Measurements from ENCODE around the gene HMGCLL1. TPM values are rescaled to one million over a fixed set of nuclear protein-coding genes. Genes with fewer than 3 reads are reported as not detected.

HMGCLL1 gene
- polyA plus RNA-seq, 3 donors = 0.48 to 2.2 (median 0.61) TPM

DNA sequence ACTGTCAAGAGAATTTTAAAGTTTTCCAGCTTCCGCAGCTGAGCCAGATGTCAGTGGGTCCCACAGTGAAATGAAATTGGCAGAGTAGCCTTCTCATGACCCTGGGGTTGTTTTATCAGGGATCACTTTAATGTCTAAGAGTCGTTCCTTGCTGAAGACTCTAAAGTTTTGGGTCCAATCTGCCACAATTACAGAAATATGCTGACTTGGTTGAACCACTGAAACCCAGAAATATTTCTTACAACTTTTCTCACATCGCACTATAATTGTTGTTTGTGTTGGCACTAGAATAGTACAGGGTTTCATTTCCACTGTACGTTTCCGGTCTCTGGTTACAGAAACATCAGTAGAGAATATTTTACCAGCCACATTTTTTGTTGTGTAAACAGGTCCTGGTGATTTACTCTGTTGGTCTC lies 109.0 kb downstream of the HMGCLL1 start:
- WGBS, 3 donors = 46 to 67% (median 51%) methylated on average over 5 of the region's 5 CpGs
- H3K27ac ChIP-seq (ENCODE audit: low read depth, low read length) = no peak overlapping the region

DNA sequence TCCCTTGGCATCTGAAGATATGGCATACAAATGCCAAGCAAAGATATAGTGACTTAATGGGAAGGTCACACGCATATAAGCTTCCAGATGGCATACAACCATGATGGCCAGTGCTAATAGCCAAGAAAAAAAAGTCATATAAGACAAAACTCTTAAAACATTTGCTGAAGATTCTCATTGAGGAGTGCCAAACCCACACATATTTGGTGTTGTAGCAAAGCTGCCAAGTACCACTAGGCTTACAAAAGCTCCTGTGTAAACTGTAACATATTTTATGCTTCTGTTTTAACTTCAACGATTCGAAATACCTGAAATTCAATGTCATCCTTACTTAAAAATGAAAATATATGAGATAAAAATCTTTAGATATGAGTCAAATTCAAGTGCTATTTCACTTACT lies 123.0 kb downstream of the HMGCLL1 start:
- WGBS, 3 donors = 85 to 90% (median 85%) methylated on average over 3 of the region's 3 CpGs
- no peak overlapping the region for H3K27ac ChIP-seq (ENCODE audit: low read depth, low read length)

DNA sequence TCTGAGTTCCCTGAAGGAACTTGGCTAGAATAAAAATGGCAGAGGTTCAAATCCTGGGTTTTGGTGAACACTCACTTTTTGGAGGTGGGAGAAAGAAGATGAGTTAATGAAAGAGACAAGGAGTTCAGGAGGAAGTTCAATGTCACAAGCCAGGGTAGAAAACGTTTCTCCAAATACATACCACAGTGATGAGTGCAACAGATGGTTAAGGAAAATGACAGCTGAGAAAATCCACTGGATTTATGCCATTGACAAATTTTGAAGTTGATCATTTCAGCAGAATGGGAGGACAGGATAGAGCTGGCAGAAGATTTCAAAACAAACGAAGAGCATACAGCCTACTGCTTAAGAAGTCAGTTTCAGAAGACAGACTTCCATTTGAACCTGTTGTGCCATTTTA lies 129.0 kb downstream of the HMGCLL1 start:
- 25 to 52% (median 29%) methylated on average over 2 of the region's 2 CpGs for WGBS, 3 donors
- H3K27ac ChIP-seq (ENCODE audit: low read depth, low read length) = no peak overlapping the region

DNA sequence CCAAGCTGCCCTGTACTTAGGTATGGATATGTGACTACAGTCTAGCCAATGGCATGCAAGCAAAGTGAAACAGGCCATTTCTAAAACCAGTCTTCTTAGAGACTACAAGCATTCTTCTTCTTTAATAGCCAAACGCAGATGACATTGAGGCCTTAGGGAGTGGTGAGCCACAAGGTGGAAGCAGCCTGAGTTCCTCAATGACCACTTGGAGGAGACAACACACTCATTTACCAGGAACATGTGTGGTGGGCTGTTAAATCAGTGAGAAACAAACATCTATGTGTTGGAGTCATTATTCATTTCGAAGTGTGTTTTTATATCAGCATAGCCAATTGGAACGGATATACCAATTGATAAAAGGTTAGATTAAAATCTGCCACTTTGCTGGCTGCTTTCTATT lies 129.8 kb downstream of the HMGCLL1 start:
- WGBS, 3 donors = 59 to 61% (median 59%) methylated on average over 3 of the region's 3 CpGs
- H3K27ac ChIP-seq (ENCODE audit: low read depth, low read length) = no peak overlapping the region

DNA sequence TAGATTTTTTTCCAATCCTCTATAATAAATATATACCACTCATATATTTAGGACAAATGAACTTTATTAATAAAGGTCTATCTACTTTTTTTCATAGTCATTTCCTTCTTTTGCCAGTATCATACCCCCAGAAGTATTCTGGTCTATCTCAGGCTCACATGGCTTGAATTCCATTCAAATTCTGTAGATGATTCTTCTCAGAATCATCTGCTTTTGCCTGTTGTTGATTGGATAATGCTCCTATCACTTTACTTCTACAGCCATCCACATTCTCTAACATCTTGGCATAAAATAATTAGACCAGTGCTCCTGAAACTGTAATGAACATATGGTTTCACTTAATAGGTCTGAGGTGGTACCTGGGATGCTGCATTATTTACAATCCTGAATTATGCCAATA lies 130.5 kb downstream of the HMGCLL1 start:
- no peak overlapping the region for H3K27ac ChIP-seq (ENCODE audit: low read depth, low read length)

DNA sequence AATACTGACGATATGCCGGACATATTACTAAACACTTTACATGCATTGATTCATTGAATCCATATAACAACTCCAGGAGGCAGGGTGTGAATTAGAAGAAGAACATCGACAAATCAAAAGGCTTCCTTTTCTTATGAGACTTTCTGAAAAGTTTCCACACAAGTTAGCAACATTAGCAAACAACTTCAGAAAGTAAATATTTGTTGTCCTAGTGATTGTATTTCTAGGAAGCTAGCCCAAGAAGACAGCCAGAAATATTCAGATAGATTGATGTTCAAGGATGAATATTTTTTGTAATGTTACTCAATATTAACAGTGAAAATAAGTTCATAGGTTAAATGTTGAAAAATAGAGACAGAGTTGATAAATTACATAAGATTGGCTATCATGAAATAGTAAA lies 131.1 kb downstream of the HMGCLL1 start:
- no peak overlapping the region for H3K27ac ChIP-seq (ENCODE audit: low read depth, low read length)
- 36 to 80% (median 58%) methylated on average over 3 of the region's 3 CpGs for WGBS, 3 donors

DNA sequence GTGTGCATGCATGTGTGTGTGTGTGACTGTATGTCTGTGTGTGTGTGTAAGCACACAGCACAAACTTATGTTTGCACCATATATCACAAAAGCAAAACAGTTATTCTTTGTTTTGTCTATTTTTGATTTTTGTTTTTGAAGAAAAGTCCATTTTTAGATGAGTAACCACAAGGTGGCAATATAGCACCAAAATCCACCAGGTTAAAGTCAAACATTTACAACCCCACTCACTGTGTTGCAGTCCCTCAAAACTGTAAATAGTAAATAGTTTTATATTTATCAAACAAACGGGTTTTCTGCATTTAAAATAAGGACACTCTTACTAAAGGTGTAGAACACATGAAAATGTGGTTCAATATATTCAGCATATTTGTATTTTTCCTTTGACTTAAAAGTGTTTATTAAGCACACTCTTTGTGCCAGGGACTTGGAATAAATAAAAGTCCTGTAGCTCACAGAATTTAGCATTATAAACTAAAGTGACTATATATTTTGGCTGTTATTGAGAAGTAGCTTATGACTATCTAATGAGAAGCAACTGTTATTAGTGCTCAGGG lies 133.3 kb downstream of the HMGCLL1 start:
- 0 to 3% (median 2%) methylated on average over 1 of the region's 1 CpG for WGBS, 3 donors
- no peak overlapping the region for H3K27ac ChIP-seq (ENCODE audit: low read depth, low read length)

DNA sequence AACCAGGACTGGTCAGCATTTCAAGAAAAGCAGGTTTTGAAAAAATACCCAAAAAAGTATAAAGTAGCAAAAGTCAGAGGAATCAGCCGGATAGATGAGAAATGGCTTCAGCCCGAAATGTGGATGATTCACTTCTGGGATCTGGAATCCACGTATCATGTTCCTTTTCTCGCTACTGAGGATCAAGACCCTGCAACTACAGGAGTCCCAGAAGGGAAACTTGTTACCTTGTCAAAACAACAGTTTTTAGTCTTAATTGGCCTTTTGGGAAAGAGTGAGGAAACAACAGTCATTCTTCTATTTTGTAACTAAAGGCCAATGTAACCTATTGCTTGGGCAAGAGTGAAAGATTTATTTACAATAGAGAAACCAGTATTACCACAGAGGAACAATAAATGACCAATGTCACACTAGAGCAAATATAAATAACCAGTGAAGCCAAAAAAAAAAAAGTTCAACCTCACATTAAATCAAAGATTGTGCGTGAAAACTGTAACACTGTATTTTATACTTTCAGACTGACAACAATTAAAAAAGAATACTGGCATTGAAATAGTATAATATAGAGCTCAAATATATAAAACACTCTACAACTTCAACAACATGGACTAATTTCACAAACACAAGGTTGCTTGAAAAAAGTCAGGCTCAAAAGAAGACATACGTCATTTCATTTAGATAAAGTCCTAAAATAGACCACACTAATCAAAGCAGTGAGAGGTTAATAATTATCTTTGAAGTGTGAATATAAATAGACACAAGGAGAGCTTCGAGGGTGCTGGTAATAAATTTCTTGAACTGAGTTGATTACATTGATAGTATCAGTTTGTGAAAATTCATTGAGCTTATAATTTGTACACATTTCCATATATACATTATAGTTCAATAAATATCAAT lies 135.5 kb downstream of the HMGCLL1 start:
- 58 to 66% (median 60%) methylated on average over 7 of the region's 7 CpGs for whole genome bisulfite sequencing, 3 donors
- no peak overlapping the region for H3K27ac ChIP-seq (ENCODE audit: low read depth, low read length)

DNA sequence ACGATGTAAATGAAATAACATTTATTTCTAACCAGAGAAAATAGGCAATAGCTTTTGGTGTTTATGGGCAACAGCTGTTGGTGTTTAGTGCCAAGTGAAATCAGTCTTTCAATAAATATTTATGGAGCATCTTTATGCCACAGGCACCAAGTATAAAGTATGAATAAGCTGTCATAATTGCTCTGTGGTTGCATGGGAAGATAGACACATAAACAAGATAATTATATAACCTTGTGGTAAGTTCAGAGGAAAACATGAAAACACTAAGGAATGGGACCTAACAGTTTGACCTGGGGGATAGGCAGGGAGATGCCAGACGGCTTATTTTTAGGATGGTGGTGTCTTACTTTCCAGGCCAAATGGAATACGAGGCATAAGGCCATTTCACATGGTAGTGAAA lies 140.8 kb downstream of the HMGCLL1 start:
- 79 to 86% (median 80%) methylated on average over 3 of the region's 3 CpGs for WGBS, 3 donors
- H3K27ac ChIP-seq (ENCODE audit: low read depth, low read length) = no peak overlapping the region

DNA sequence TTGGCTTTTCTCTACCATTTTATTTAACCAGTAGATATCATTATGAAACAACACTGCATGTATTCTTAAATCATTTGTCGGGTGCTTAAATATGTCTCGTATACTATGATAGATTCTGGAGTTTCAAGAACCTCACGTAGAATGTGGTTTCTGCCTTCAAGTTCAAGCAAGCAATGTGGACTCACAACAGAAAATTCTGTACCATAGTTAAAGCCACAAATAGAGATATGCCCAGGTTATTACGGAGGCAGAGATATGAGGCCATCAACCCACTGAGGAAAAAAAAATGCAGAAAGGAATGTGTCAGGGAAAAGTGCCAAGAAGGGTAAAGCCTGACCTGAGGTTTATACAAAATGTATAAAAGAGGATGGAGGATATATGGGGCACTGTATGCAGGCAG lies 141.9 kb downstream of the HMGCLL1 start:
- WGBS, 3 donors = 77 to 83% (median 81%) methylated on average over 4 of the region's 4 CpGs
- H3K27ac ChIP-seq (ENCODE audit: low read depth, low read length) = no peak overlapping the region

DNA sequence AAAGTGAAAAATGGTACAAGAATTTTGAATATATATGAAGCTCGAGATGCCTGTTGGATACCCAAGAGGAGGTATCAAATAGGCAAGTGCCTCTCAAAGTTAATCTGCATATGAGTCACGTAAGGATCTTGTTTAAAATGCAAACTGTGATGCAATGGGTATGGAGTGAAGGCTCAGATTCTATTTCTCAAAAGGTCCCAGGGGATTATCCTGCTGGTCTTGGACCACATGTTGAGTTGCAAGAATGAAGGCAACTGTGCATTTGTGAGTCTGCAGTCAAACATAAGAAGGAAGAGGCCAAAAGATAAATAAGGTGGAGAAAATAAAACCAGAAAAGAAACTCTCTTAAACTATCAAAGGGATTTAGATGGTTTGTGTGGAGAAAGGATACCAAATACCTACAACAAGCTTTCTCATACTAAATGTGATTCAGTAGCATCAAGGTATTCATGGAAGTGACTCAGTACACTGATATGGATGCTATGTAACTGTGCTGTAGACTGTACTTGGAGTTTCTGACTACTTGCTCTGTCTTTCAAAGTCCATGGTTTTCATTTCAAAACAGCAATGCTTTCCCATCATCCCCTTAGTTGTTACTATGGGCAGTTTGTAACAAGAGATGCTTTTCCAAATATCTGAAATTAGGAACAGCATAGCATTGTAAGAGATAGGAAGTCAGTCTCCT lies 145.4 kb downstream of the HMGCLL1 start:
- 44 to 58% (median 54%) methylated on average over 2 of the region's 2 CpGs for WGBS, 3 donors
- no peak overlapping the region for H3K27ac ChIP-seq (ENCODE audit: low read depth, low read length)

DNA sequence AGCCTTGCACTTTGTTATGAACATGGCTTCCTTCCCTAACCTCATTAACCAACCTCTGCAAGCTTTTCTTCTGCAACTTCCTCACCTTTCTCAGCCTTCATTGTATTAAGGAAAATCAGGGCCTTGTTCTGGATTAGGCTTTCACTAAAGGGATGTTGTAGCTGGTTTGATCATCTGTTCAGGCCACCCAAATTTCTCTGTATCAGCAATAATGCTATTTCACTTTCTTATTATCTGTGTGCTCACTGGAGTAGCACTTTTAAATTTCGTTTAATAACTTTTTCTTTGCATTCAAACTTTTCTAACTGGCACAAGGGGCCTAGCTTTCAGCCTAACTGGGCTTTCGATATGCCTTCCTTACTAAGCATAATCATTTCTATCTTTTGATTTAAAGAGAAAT lies 155.1 kb downstream of the HMGCLL1 start:
- 48 to 68% (median 65%) methylated on average over 2 of the region's 2 CpGs for WGBS, 3 donors
- H3K27ac ChIP-seq (ENCODE audit: low read depth, low read length) = no peak overlapping the region

DNA sequence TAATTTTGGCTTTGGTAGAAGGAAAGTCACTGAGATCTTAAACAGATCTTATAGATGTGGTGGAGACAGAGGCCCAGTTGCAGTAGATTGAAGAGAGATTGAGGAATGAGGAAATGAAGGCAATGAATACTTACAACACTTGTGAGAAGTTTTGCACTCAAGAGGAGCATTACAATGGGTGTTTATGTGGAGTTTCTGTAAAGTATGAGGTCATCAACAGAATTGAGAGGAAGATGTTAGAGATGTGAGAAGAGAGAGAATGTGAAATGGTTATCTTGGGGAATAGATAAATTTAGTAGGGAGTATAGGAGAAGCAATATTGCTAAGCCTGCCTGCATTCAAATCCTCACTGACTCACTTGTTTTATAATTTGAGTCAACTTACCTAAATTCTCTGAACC lies 168.3 kb downstream of the HMGCLL1 start:
- no peak overlapping the region for H3K27ac ChIP-seq (ENCODE audit: low read depth, low read length)

DNA sequence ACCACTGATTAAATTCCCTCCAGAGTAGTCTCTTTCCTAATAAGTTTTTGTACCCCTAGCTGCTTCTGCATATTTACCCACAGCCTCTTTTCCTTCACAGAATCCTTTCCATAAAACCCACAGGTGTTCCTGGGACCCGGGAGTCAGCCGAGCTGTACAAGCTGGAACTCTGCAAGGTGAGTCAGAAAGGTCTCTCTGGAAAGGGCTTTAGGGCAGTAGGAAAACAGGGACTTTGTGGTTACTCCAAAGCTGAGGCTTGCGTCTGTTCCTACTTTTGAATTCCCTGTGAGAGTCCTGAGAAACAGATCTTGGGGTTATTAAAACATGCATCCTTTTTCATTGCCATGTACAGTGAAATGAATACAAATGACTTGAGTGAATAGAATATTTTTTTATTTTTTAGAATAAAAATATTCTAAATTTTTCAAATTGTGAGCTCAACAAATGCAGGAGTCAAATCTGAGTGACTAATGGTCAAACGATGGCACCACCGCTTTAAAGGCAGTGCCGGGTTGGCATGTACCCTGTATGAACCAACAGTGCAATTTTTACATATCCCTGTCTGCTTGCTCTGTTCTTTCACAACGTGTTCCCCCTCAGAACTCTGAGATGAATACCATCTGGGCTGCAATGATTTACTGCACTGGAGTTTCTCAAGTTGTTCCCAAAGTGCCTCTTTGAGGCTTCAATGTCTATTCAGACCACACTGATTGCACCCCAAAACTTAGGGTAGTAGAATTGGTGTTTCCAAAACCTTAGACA lies 173.3 kb downstream of the HMGCLL1 start:
- H3K27ac ChIP-seq (ENCODE audit: low read depth, low read length) = no peak overlapping the region
- WGBS, 3 donors = 51 to 61% (median 61%) methylated on average over 7 of the region's 7 CpGs

DNA sequence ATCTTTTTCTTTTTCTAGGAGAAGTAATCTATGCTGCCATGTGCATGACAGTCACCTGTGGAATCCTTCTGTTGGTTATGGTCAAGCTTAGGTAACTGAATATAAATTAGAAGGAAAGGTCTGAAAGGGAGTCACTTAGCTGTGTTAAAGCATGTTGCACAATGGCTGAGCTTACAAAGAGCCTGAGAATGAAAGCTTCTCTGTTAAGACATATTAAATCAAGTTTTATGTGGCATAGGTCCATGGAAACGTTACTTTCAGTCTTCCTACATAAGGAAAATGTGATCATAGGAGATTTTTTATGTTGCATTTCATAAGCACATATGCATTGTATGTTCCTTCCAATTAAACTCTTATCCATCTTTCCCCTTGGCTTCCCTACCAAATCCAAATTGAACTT lies 179.6 kb downstream of the HMGCLL1 start:
- WGBS, 3 donors = 18 to 44% (median 38%) methylated on average over 1 of the region's 1 CpG
- no peak overlapping the region for H3K27ac ChIP-seq (ENCODE audit: low read depth, low read length)

DNA sequence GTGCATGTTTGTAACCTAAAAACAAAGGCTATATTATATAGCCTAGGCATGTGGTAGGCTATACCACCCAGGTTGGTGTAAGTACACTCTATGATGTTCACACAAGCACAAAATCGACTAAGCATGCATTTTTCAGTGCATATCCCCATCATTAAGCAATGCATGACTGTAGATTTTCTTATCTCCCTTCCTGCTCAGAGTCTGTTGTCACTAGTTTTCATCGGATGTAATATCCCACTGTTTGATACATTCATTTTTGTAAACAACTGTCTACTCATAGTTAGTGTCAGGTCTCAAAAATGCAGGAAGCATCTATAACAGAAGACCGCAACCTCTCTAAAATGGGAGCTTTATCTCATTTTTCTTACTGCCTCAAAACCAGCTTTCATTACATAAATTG lies 181.0 kb downstream of the HMGCLL1 start:
- 53 to 79% (median 66%) methylated on average over 3 of the region's 3 CpGs for WGBS, 3 donors
- no peak overlapping the region for H3K27ac ChIP-seq (ENCODE audit: low read depth, low read length)

DNA sequence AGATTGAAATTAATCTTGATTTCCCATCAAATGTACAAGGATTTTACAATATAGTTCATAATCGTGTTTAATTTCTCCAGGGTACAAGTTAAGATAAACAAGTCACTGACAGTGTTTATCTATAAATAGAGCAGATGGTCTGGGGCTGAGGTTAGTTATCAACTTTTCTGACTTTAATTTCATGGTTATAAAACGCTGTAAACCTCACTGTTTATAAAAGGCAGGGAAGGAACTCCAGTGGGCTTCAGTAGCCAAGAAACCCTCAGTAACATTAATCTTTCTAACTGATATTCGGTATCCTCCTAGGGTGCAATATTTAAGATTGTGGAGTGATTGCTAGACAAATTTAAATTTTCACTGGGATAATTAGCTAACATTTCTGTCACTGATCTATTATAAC lies 183.1 kb downstream of the HMGCLL1 start:
- no peak overlapping the region for H3K27ac ChIP-seq (ENCODE audit: low read depth, low read length)
- WGBS, 3 donors = 40 to 42% (median 40%) methylated on average over 3 of the region's 3 CpGs

DNA sequence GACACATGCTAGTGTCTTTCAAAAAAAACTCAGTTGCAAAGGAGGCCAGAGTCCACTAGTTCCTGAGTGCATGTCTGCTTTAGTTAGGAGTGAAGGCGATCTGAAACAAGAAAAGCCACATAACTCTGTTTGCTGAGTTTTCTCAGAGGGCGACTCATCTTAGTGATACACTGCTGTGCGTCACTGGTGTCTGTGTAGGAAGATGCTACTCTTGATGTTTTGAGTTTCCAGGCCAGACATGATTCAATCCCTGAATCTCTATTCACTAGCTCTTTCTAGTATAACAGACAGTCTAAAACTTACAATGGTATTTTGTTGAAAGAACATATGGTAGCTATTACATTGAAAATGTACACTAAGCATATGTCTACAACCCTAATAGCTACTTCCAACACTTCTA lies 190.8 kb downstream of the HMGCLL1 start:
- 70 to 85% (median 81%) methylated on average over 3 of the region's 3 CpGs for WGBS, 3 donors
- H3K27ac ChIP-seq (ENCODE audit: low read depth, low read length) = no peak overlapping the region
